GM19023 (cell line): ENCODE data around the gene STAT1.

Experiments used
- ATAC-seq: cut with Tn5 transposase; IDR thresholded peaks from one replicate; pipeline ENCODE4 v1.9.1; 2021; ENCODE audit warnings: mild to moderate bottlenecking, moderate library complexity; ENCODE audit not compliant: unreplicated experiment

STAT1 gene

DNA sequence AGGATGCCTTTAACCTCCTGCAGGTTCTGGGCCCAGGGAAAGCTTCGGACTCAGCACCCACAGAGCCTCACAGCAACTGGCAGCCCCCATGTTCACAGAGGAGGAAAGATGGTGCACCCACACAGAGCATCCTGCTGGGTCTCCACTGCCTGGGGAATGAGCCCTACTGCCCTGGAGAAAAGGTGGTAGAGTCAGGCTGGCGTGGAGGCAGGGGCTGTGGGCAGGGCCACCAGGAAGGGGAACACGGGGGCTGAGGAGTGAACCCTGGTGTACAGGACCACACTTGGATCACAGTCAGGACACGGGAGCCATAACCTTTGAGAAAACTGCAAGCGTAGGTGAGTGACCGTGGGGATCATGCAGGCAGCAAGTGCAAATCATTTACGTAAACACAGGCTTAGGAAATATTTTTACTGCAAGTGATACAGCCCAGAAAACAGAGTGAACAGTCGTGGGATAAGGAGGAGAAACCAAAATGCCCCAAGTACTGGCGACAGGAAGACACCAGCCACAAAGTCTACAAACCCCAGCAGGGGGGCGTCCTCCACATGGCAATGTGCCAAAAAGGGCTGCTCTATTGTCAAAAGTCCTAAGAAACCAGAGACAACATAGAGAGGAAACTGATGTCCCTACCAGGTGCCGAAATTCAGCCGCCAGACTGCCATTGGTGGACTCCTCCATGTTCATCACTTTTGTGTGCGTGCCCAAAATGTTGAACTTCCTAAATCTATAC is 27.6 kb downstream of the STAT1 start:
- ATAC-seq: no peak

DNA sequence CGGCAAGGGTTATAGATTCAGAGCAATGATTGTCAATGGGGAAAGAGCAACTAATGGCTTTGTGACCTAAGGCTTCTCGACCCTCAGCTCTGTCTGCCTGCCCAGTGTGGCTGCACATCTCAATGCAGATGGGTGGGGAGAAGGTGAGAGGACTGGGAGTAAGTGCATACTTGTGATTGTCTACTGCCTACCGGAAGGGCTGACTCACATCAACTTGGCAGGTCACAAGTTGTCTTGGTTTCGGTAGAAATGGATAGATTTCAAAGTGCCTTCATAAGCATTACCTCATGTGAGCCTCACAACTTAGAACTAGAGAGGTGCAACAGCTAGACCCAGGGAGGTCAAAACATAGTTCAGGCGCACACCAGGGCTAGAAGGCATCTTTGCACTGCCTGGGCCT is 29.4 kb downstream of the STAT1 start:
- ATAC-seq: no peak

- no peak for ATAC-seq
Observed at GRCh38 chr2:190982262-190983034, 31.5 kb downstream of the STAT1 start.

DNA sequence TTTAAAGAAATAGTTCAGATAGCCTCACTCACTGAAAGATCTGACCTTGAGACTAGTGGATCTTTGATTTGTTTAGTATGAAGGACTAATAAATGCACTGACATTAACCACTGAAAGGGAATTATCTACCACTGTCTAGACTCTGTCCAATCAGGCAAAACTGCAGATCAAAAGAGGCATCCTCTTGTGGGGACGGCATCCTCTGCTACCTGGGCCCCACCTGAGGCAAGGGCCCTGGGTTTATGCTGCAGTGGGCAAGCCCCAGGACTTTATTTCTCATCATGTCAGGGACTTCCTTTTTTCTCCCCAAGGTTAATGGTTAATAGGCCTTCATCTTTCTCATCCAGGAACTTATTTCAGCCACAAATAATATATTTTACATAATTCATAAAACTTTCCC is 32.2 kb downstream of the STAT1 start:
- ATAC-seq: no peak

DNA sequence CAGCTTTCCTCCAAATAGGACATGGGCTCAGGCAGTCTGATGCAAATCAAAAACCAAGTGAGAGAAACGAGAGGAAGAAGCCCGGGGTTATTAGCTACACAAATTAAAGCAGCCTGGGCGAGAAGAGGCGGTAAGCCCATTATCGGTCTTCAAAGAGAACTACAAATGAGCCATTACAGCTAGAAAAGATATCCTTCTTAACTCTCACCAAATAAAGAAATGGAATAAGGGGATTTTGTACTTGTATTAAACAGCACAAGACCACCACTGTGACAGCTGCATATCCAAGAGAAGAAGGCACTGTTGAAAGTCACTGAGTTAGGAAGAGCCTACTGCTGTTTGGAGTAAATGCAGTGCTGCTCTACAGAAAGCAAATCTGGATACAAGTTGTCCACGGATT is 32.6 kb downstream of the STAT1 start:
- ATAC-seq: no peak

DNA sequence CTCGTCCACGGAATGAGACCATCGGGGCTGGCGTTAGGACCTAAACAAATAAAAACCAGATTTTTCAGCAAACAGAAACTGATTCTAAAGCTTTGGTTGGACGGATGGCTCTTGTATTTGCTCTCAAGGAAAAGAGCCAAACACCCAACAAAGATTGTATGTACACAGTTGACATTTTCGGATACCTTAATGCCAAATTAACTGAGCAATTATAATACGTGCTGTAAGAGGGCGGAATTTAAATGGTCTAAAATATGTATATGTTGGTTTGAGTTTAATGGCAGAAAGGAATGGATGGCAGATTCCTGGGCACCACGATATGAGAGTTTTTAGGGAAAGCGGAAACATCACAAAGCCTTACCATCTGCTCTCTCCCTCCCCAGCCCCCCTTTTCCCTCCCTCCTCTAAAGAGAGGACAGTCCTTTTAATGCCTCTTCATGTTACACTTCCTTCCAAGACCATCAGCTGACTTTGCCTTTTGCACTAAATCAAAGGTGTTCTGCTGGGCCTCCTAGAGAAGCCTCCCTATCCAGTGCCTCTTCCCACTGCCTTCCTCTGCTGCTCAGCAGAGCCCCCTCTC is 33.3 kb downstream of the STAT1 start:
- no peak for ATAC-seq

DNA sequence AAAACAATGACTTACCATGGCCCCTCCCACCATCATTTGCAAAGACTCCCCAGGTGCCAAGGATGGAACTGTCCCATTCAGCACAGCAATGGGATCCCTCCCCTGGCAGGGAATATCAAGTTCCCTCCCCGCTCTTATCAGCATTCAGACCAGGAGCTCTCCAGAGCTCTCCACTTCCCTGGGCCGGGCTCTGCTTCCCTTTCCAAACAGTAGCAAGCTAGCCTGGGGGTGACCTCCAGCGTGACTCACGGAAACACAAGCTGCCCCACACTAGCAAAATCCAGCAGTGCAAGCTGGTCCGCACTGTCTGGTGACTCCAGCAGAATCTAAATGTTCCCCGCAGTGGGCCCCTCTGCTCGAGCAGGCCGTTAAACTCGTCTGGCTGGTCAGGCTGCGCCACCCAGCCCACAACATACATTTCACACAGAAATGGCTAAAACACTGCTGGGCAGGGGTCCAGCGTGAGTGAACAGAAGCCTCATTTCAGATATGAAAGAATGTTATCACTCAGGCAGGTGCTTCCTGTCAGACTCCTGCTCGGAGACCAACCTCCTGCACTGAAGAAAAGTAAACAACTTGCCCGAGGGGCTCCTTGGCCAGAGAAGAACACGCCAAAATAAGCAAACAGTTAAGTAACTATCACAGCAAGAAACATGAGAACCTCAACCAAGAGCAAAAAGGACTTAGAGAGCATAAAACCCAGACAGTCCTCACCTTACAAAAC is 33.9 kb downstream of the STAT1 start:
- no peak for ATAC-seq

DNA sequence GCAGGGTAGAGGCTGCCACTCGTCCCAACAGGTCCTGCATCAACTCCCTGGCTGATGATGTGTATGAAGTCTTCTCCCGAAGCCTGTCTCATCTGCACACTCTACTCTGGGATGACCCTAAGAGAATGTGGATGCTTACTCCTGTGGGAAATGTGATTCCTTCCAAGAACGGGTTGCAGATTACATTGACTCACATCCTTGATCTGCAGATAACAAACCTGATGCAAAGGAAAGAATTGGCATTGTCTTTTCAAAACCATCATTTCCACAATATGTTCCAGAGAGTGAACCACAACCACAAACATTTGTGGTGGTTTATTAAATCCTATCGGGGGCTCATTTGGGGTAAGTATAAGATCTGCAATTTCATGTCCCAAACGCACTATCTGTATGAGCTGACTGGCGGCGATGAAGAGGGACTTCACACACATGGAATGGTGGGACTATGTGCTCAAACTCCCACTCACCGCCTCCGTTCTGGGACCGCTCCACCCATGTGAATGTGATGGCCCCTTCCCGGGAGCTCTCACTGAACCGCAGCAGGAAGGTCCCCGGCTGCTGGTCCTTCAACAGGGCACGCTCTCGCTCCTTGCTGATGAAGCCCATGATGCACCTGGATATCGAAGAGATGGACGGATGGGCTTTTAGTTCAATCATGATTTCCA is 35.5 kb downstream of the STAT1 start:
- no peak for ATAC-seq

DNA sequence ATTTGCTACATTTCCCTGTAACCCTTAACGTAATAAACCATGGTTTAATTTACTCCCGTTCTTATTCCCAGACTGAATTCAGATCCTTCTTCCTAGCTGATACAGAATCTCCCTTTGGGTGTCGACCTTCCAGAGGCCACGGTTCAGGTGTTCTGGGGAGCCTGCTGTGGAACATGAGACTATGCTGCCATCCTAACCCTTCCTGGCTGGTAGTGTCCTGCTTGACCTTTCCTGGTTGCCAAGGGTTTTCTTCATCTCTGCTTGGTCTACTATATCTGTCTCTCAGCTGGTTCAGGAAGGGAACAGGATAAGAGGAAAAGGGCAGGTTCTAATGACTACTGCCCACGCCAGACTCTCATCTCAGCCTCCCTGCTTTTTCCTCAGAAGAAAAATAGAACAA is 36.5 kb downstream of the STAT1 start:
- no peak for ATAC-seq

GRCh38 chr2:190976521-190976920 is 37.5 kb downstream of the STAT1 start:
- no peak for ATAC-seq

GRCh38 chr2:190974629-190975361 is 39.2 kb downstream of the STAT1 start:
- ATAC-seq: no peak

- ATAC-seq: no peak
Observed at GRCh38 chr2:190973726-190974628, 40.0 kb downstream of the STAT1 start.

GRCh38 chr2:190973262-190973661 is 40.7 kb downstream of the STAT1 start:
- no peak for ATAC-seq

- ATAC-seq: no peak
Observed at GRCh38 chr2:190972846-190973245, 41.1 kb downstream of the STAT1 start.

DNA sequence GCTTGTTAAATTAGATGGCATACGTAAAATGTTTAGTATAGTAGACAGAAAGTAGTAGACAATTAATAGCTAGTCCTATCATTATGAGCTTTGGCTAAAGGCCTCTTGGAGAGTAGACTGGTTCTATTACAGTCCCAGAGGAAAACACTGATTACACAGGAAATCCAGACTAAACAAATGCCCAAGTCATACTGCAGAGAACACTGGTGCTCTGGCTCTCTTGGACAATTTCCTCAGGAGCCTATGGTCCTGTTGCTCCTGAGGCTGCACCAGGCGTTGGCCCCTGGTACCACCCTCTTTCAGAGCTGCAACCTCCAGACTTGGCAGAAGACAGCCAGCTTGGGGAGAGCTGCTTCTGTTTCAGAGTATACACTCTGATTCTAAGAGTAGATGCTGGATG is 41.8 kb downstream of the STAT1 start:
- no peak for ATAC-seq

DNA sequence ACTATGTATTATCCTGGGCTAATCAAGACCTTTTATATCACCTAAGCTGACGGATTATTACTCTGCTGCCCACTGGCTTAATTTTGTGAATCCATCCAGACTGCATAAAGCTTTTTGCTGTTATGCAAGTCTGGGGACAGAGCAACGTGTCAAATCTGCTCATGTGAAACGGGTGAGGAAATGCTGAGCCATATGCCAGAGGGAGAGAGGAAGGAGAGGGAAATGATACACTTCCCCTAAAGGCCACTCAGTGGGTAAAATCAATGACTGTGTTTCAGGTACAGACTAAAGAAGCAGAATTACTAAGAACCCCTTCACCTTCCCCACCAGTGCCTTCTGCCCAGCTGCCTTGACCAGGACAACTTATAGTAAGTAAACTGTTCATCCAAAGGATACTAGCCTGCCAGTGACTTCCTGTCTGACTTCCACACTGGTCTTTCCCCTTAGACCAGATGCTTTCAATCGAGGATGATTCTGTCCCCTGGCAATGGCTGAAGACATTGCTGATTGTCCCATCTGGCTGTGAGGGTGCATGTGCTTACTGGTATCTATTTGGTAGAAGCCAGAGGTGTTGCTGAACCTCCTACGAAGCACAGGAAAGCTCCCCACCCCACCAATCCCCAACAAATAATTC is 43.0 kb downstream of the STAT1 start:
- ATAC-seq: no peak

DNA sequence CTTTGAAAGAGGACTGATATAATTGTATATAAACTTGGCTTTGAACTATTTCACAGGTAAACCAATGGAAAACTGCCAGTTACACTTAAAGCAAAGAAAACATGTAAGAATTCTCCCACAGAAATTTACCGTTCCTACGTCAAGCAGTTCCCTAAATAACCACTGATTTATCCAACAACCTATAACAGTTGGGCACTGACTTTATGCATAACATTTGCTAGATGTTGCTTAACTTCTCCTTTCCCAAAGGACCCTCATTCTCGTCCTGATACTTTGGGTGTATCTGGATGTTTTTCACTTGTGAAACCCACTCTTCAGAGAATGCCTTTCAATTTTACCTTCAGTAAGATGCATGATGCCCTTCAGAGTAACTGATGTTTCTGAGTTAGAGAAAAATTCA is 43.8 kb downstream of the STAT1 start:
- ATAC-seq: no peak

DNA sequence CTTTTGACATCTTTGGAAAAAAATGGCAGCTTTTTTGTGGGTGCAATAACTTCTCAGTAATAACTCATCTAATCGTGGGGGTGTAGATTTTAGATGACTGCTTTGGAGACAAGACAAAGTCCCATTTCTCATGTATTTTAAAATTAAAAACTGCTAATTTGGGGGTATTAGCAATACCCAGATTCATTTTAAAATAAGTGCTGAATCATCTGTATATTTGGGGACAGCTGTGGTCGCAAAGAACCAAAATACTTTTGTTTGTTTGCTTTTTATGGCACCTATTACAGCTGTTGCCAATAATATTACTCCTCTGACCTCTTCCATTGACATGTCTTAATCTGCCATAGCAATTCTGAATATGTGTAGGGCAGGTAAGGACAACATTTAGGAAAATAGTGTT is 45.4 kb downstream of the STAT1 start:
- ATAC-seq: no peak
